HepG2 (cell line): ENCODE results near the gene DDX4. TPM values are rescaled to one million over a fixed set of nuclear protein-coding genes. Genes with fewer than 3 reads are reported as not detected.

Experiments used
- ATAC-seq: fragments of 200-7000 bp; cut with Tn5 transposase; 3 replicates; pipeline ENCODE4 v1.9.1; 2020; ENCODE audit warnings: mild to moderate bottlenecking, moderate library complexity
- BruUV-seq: library from RNA; stranded (reverse); fragments of 400-500 nt; replicated peaks from 2 replicates; lab custom pipeline; 2021; lab: Mats Ljungman, UMichigan
- CTCF ChIA-PET: fragments of 300-600 bp; formaldehyde crosslinking; extraction: SDS; loops from one replicate; lab custom pipeline; 2021; ENCODE audit warnings: low total read pairs, inconsistent platforms, low intra/inter-chr PET ratio; lab: Yijun Ruan, JAX
- POLR2A ChIA-PET: fragments of 350-600 bp; sonication (Branson Sonifier 250); formaldehyde crosslinking; loops from one replicate; lab custom pipeline; 2020; ENCODE audit warnings: antibody characterized with exemption, inconsistent platforms; lab: Yijun Ruan, JAX
- DNase-seq: peaks from one replicate; pipeline ENCODE4 v3.0.0-alpha.2; 2015; ENCODE audit warnings: low spot score
- FAIRE-seq: peaks from 3 replicates; lab custom pipeline; 2011; peaks lifted over from hg19 to GRCh38; lab: Jason Lieb, UNC
- H2AFZ ChIP-seq: one replicate; pipeline ENCODE4 v1.6.1; 2011; ENCODE audit warnings: low read length, inconsistent platforms
- H3K27ac ChIP-seq: fragments of 300-600 bp; 3 replicates; pipeline ENCODE4 v1.8.0; 2011; ENCODE audit warnings: mixed run types, mild to moderate bottlenecking, mixed read lengths, low read length, inconsistent platforms; ENCODE audit not compliant: insufficient read depth; ENCODE audit errors: extremely low read length
- H3K27me3 ChIP-seq, 2 experiments: fragments of 200-600 bp in 1 of 2; 2 replicates in 1 of 2; 3 replicates in 1 of 2; pipeline versions ENCODE4 v1.6.0 to v1.8.0; 2011; ENCODE audit warnings: low read length in 2 of 2, mild to moderate bottlenecking in 2 of 2, moderate library complexity in 2 of 2, inconsistent platforms in 1 of 2; ENCODE audit not compliant: insufficient read depth in 2 of 2, control insufficient read depth in 1 of 2
- H3K36me3 ChIP-seq, 2 experiments: fragments of 200-600 bp in 1 of 2; replicated peaks in 1 of 2; 2 replicates in 1 of 2; 3 replicates in 1 of 2; pipeline versions ENCODE4 v1.5.1 to v1.8.0; 2011; ENCODE audit warnings: low read length in 2 of 2, inconsistent platforms in 1 of 2; ENCODE audit not compliant: insufficient read depth in 2 of 2, control insufficient read depth in 1 of 2
- H3K4me1 ChIP-seq: 2 replicates; pipeline ENCODE4 v1.5.1; 2012; ENCODE audit warnings: low read length, inconsistent platforms; ENCODE audit not compliant: insufficient read depth
- H3K4me2 ChIP-seq: 2 replicates; pipeline ENCODE4 v1.6.0; 2011; ENCODE audit warnings: low read depth, low read length, inconsistent platforms
- H3K4me3 ChIP-seq, 3 experiments: fragments of 200-600 bp in 1 of 3; sonication (generic), shearing (Covaris generic) in 1 of 3; replicated peaks in 1 of 3; 2 replicates each; pipeline ENCODE4 v1.5.1; 2011 to 2016; ENCODE audit warnings: low read length in 3 of 3, inconsistent platforms in 2 of 3, low read depth in 2 of 3, mild to moderate bottlenecking in 2 of 3, control low read depth in 1 of 3, mixed read lengths in 1 of 3; ENCODE audit not compliant: insufficient read depth in 1 of 3
- H3K79me2 ChIP-seq: one replicate; pipeline ENCODE4 v1.6.1; 2011; ENCODE audit warnings: low read length, inconsistent platforms; ENCODE audit not compliant: insufficient read depth
- H3K9ac ChIP-seq: 2 replicates; pipeline ENCODE4 v1.6.0; 2011; ENCODE audit warnings: mild to moderate bottlenecking, low read depth, low read length, inconsistent platforms; ENCODE audit not compliant: insufficient read depth
- H3K9me3 ChIP-seq: 2 replicates; pipeline ENCODE4 v1.5.1; 2012; ENCODE audit warnings: mild to moderate bottlenecking, low read length
- H4K20me1 ChIP-seq: 2 replicates; pipeline ENCODE4 v1.6.0; 2011; ENCODE audit warnings: inconsistent platforms, mild to moderate bottlenecking, low read length, moderate library complexity; ENCODE audit not compliant: insufficient read depth
- BATF2 ChIP-seq: sonication (generic); formaldehyde crosslinking; IDR thresholded peaks from 2 replicates; pipeline ENCODE4 v1.8.0; 2022; ENCODE audit warnings: mild to moderate bottlenecking, missing genetic modification reagents, moderate library complexity
- FOXK2 ChIP-seq: fragments of 450-650 bp; IDR thresholded peaks from 2 replicates; pipeline ENCODE4 v1.6.1; 2016
- HOXA5 ChIP-seq: sonication (generic); formaldehyde crosslinking; IDR thresholded peaks from 2 replicates; pipeline ENCODE4 v1.4.0; 2020; ENCODE audit warnings: missing genetic modification reagents
- KMT2A ChIP-seq: sonication (generic); formaldehyde crosslinking; IDR thresholded peaks from 2 replicates; pipeline ENCODE4 v1.4.0; 2020; ENCODE audit warnings: missing genetic modification reagents
- MAX ChIP-seq: IDR thresholded peaks from 2 replicates; pipeline ENCODE4 v1.6.1; 2012; ENCODE audit warnings: inconsistent platforms
- MLX ChIP-seq: IDR thresholded peaks from 2 replicates; pipeline ENCODE4 v1.6.1; 2016
- NFYC ChIP-seq: IDR thresholded peaks from 2 replicates; pipeline ENCODE4 v1.6.1; 2016; ENCODE audit warnings: missing genetic modification reagents, missing compliant biosample characterization
- NR0B2 ChIP-seq: sonication (generic); formaldehyde crosslinking; IDR thresholded peaks from 2 replicates; pipeline ENCODE4 v1.4.0; 2020; ENCODE audit warnings: mild to moderate bottlenecking, missing genetic modification reagents
- NR2F1 ChIP-seq, 2 experiments: fragments of 450-650 bp in 1 of 2; formaldehyde crosslinking in 1 of 2; IDR thresholded peaks; 2 replicates each; pipeline versions ENCODE4 v1.5.0 to v1.6.1; 2016 to 2020; ENCODE audit warnings: mild to moderate bottlenecking in 1 of 2, missing compliant biosample characterization in 1 of 2, missing genetic modification reagents in 1 of 2, moderate library complexity in 1 of 2
- POLR2A ChIP-seq, 2 experiments: IDR thresholded peaks; 2 replicates each; pipeline ENCODE4 v1.6.1; 2011; ENCODE audit warnings: low read depth in 2 of 2, low read length in 2 of 2, mild to moderate bottlenecking in 1 of 2, moderate library complexity in 1 of 2; ENCODE audit not compliant: insufficient read depth in 1 of 2
- PTBP1 ChIP-seq: fragments of 200-400 bp; formaldehyde crosslinking; IDR thresholded peaks from 2 replicates; pipeline ENCODE4 v1.6.1; 2018; ENCODE audit warnings: low read length, low read depth; ENCODE audit not compliant: poor library complexity, severe bottlenecking
- SAFB2 ChIP-seq: sonication (generic); formaldehyde crosslinking; IDR thresholded peaks from 2 replicates; pipeline ENCODE4 v1.5.1; 2020; ENCODE audit warnings: missing genetic modification reagents, low read depth, mild to moderate bottlenecking, borderline replicate concordance
- SALL2 ChIP-seq: sonication (generic); formaldehyde crosslinking; IDR thresholded peaks from 2 replicates; pipeline ENCODE4 v1.8.1; 2023; ENCODE audit warnings: mild to moderate bottlenecking, missing genetic modification reagents, inconsistent platforms
- THRA ChIP-seq: sonication (generic); formaldehyde crosslinking; IDR thresholded peaks from 2 replicates; pipeline ENCODE4 v1.4.0; 2020; ENCODE audit warnings: missing genetic modification reagents, borderline replicate concordance
- ZNF10 ChIP-seq: sonication (generic); formaldehyde crosslinking; IDR thresholded peaks from 2 replicates; pipeline ENCODE4 v1.4.0; 2020; ENCODE audit warnings: mild to moderate bottlenecking, low read depth, missing genetic modification reagents, borderline replicate concordance
- ZNF30 ChIP-seq: sonication (generic); formaldehyde crosslinking; IDR thresholded peaks from 2 replicates; pipeline ENCODE4 v1.5.0; 2020; ENCODE audit warnings: mild to moderate bottlenecking, missing genetic modification reagents
- ZNF343 ChIP-seq: sonication (generic); formaldehyde crosslinking; IDR thresholded peaks from 2 replicates; pipeline ENCODE4 v1.4.0; 2020; ENCODE audit warnings: mild to moderate bottlenecking, missing genetic modification reagents
- ZNF543 ChIP-seq: sonication (generic); formaldehyde crosslinking; IDR thresholded peaks from 2 replicates; pipeline ENCODE4 v1.4.0; 2020; ENCODE audit warnings: mild to moderate bottlenecking, missing genetic modification reagents
- ZNF639 ChIP-seq: conservative IDR thresholded peaks from 2 replicates; pipeline ENCODE4 v1.6.1; 2018; ENCODE audit warnings: missing genetic modification reagents
- ZNF776 ChIP-seq: sonication (generic); formaldehyde crosslinking; IDR thresholded peaks from 2 replicates; pipeline ENCODE4 v1.4.0; 2020; ENCODE audit warnings: mild to moderate bottlenecking, missing genetic modification reagents
- WGBS: methylation state at CpG from one replicate; pipeline ENCODE4 v1.1.6; 2017; ENCODE audit warnings: low lambda C conversion rate; 5-methylcytosine and 5-hydroxymethylcytosine counted together
- in situ Hi-C: cut with HindIII; loops from 2 replicates; pipeline ENCODE4 v1.10.0; 2017; ENCODE audit warnings: low pct_unique_long_range_greater_than_20kb; ENCODE audit not compliant: extremely low pct_ligation_motif_present
- intact Hi-C: fragments of 100-400 bp; cut with micrococcal nuclease; formaldehyde crosslinking; loops from one replicate; pipeline ENCODE4 v1.10.0; 2022; ENCODE audit not compliant: unreplicated experiment
- polyA plus RNA-seq, 8 experiments: library from polyadenylated mRNA; depleted of rRNA in 3 of 8; stranded (reverse) in 7 of 8; unstranded in 1 of 8; fragments of >200 nt; fragmentation: Illumina TruSeq in 4 of 8; extraction: Trizol in 4 of 8; gene quantifications; 2 replicates each; pipeline versions ENCODE4 v1.2.1 to v1.2.3, GENCODE V29; 2011 to 2016; ENCODE audit warnings: low read depth in 4 of 8, missing spikeins in 1 of 8, mixed read lengths in 1 of 8; ENCODE audit not compliant: insufficient read depth in 1 of 8
- total RNA-seq, 5 experiments: library from RNA; depleted of rRNA; stranded (reverse); fragments of >200 nt; fragmentation: Illumina TruSeq; extraction: Trizol; gene quantifications; 2 replicates each; pipeline ENCODE4 v1.2.3, GENCODE V29; 2016; ENCODE audit warnings: low read depth in 1 of 5

Gene DDX4
- total and polyA plus RNA-seq, 2 of the 13 experiments (the other 11 are each of a cell fraction or from before 2014, with no cell fraction given) = 0.05 TPM; not detected in 1

GRCh38 chr5:55768279-55768678 is 30.4 kb downstream of the DDX4 start (continued):
- TF ChIP-seq NR0B2 (no peak), ZNF543 (CRISPR knock-in tag) (no peak), SAFB2 (CRISPR knock-in tag) (no peak), ZNF10 (CRISPR knock-in tag) (no peak), THRA (CRISPR knock-in tag) (no peak)

GRCh38 chr5:55771175-55771655 is 33.4 kb downstream of the DDX4 start:
- BruUV-seq = no TSS peak
- H3K27me3 ChIP-seq = no peaks in the 10 kb centered on the region; a peak in 1 of 5 replicates
- H3K9me3 ChIP-seq = no peaks in the 10 kb centered on the region
- H3K9ac ChIP-seq = no peak overlapping the region
- ChIA-PET POLR2A (no interaction called here), CTCF (no interaction called here)
- no peaks in the 10 kb centered on the region for H3K36me3 ChIP-seq
- H3K4me2 ChIP-seq = no peak overlapping the region
- H2AFZ ChIP-seq = no peak overlapping the region
- DNase-seq = no peak
- peaks cover 19% of the 10 kb centered on the region for H3K4me1 ChIP-seq
- no peaks in the 10 kb centered on the region for H3K79me2 ChIP-seq
- no peak for FAIRE-seq
- intact Hi-C loops (no loop called here), in situ Hi-C loops (no loop called here)
- WGBS = 71% methylated on average over 2 of the region's 2 CpGs
- no peak for ATAC-seq
- no peak overlapping the region for H3K4me3 ChIP-seq
- no peaks in the 10 kb centered on the region for H4K20me1 ChIP-seq
- no peak overlapping the region for H3K27ac ChIP-seq
- no peak for TF ChIP-seq ZNF639
- no peak for TF ChIP-seq ZNF30
- TF ChIP-seq KMT2A = no peak
- no peak for TF ChIP-seq MLX (CRISPR knock-in tag)
- no peak for TF ChIP-seq HOXA5 (CRISPR knock-in tag)
- TF ChIP-seq NR2F1 (CRISPR knock-in tag; IDR thresholded peaks at IDR 0.05) = no peak
- TF ChIP-seq ZNF776 (CRISPR knock-in tag) = no peak
- TF ChIP-seq POLR2A (IDR thresholded peaks at IDR 0.05; ENCODE audit: insufficient read depth in 1 of 2, low read depth in 2 of 2, low read length in 2 of 2) = no peak
- no peak for TF ChIP-seq PTBP1
- TF ChIP-seq NFYC (CRISPR knock-in tag) = no peak
- TF ChIP-seq SALL2 (CRISPR knock-in tag) = no peak
- no peak for TF ChIP-seq ZNF343 (CRISPR knock-in tag)
- no peak for TF ChIP-seq BATF2 (CRISPR knock-in tag)
- TF ChIP-seq MAX = no peak
- no peak for TF ChIP-seq FOXK2
